ENCODE data around the gene SPEG.

DNA sequence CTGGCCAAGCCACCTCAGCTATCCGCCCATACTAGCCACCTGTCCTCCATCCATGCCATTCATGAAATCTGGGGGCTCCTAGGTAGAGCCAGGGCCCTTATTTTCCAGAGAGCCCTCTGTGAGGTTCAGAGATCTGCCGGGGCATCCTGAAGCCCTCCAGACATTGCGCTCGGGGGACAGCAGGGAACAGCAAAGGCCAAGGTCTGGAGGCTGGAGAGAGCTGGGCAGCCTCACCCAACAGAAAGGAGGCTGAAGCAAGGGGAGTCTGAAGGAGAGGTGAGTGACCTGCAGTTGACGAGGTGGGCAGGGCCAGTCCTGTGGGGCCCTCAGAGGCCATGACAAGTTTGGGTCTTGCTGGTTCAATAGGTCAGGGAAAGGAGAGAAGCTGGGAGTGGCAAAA lies 25.0 kb upstream of the SPEG start:
- TF ChIP-seq POLR2AphosphoS5 (IDR thresholded peaks at IDR 0.05; ENCODE audit: borderline replicate concordance, low read depth, low read length) (no peak), EZH2 (IDR thresholded peaks at IDR 0.05) (no peak), FOXP2 (optimal IDR thresholded peaks at IDR 0.05; ENCODE audit: control extremely low read depth, extremely low read length, insufficient read depth) (no peak)

Data from SK-N-MC (cell line).